CD14-positive monocyte (primary cell): ENCODE data around the gene PTTG2. TPM values are rescaled to one million over a fixed set of nuclear protein-coding genes. Genes with fewer than 3 reads are reported as not detected.

Source experiments
- DNase-seq, 3 donors: peaks; one replicate each; pipeline ENCODE4 v3.0.0-alpha.2; 2011 to 2022
- H2AFZ ChIP-seq: 2 replicates; pipeline ENCODE4 v1.6.0; 2012; ENCODE audit warnings: mild to moderate bottlenecking, low read depth, low read length, inconsistent platforms; ENCODE audit not compliant: insufficient read depth, poor library complexity, severe bottlenecking
- H3K27ac ChIP-seq, 2 donors: 1 replicate in 1 of 2; 2 replicates in 1 of 2; pipeline ENCODE4 v1.5.1; 2012 to 2013; ENCODE audit warnings: low read length in 2 of 2, control low read depth in 1 of 2, inconsistent platforms in 1 of 2, low read depth in 1 of 2, mild to moderate bottlenecking in 1 of 2
- H3K27me3 ChIP-seq, 2 donors: one replicate each; pipeline versions ENCODE4 v1.6.0 to v1.6.1; 2011 to 2013; ENCODE audit warnings: low read length in 2 of 2; ENCODE audit not compliant: control insufficient read depth in 2 of 2, insufficient read depth in 2 of 2
- H3K36me3 ChIP-seq, 2 donors: replicated peaks in 1 of 2; 1 replicate in 1 of 2; 2 replicates in 1 of 2; pipeline versions ENCODE4 v1.5.1 to v1.6.1; 2012 to 2013; ENCODE audit warnings: low read length in 2 of 2, control low read depth in 1 of 2, inconsistent platforms in 1 of 2, mild to moderate bottlenecking in 1 of 2; ENCODE audit not compliant: insufficient read depth in 2 of 2, control insufficient read depth in 1 of 2
- H3K4me1 ChIP-seq, 2 donors: 1 replicate in 1 of 2; 2 replicates in 1 of 2; pipeline versions ENCODE4 v1.5.1 to v1.6.1; 2012 to 2013; ENCODE audit warnings: low read length in 2 of 2, control low read depth in 1 of 2, inconsistent platforms in 1 of 2, mild to moderate bottlenecking in 1 of 2, moderate library complexity in 1 of 2; ENCODE audit not compliant: insufficient read depth in 2 of 2, control insufficient read depth in 1 of 2
- H3K4me2 ChIP-seq: replicated peaks from 2 replicates; pipeline ENCODE3; 2012; ENCODE audit warnings: low read length, moderate library complexity, mild to moderate bottlenecking; ENCODE audit not compliant: poor library complexity, severe bottlenecking; ENCODE audit errors: extremely low read depth
- H3K4me3 ChIP-seq, 3 experiments: fragments of 200-600 bp in 1 of 3; sonication (generic) in 1 of 3; replicated peaks in 1 of 3; 1 replicate in 2 of 3; 2 replicates in 1 of 3; pipeline ENCODE4 v1.5.1; 2011 to 2013; ENCODE audit warnings: low read length in 3 of 3, mild to moderate bottlenecking in 3 of 3, control low read depth in 2 of 3, low read depth in 2 of 3, inconsistent platforms in 1 of 3, moderate library complexity in 1 of 3
- H3K79me2 ChIP-seq: 2 replicates; pipeline ENCODE4 v1.6.0; 2012; ENCODE audit warnings: mild to moderate bottlenecking, control low read depth, inconsistent platforms, low read length, moderate library complexity; ENCODE audit not compliant: insufficient read depth
- H3K9ac ChIP-seq: 2 replicates; pipeline ENCODE4 v1.6.0; 2017; ENCODE audit warnings: low read length, mild to moderate bottlenecking; ENCODE audit not compliant: insufficient read depth, poor library complexity, severe bottlenecking
- H3K9me3 ChIP-seq, 2 donors: replicated peaks in 1 of 2; 1 replicate in 1 of 2; 2 replicates in 1 of 2; pipeline versions ENCODE4 v1.5.1 to v1.6.1; 2012 to 2013; ENCODE audit warnings: low read length in 2 of 2, control low read depth in 1 of 2; ENCODE audit not compliant: control insufficient read depth in 1 of 2, insufficient read depth in 1 of 2
- H4K20me1 ChIP-seq: 2 replicates; pipeline ENCODE4 v1.6.0; 2012; ENCODE audit warnings: mild to moderate bottlenecking, low read length, control low read depth, moderate library complexity; ENCODE audit not compliant: insufficient read depth
- H3K27ac Mint-ChIP-seq, 7 donors: one replicate each; pipeline ENCODE4 v1.8.0; 2020; ENCODE audit warnings: mild to moderate bottlenecking in 7 of 7, mixed read lengths in 7 of 7, moderate library complexity in 6 of 7, inconsistent platforms in 2 of 7
- H3K27me3 Mint-ChIP-seq, 3 donors: one replicate each; pipeline ENCODE4 v1.8.0; 2021 to 2022; ENCODE audit warnings: low read depth in 3 of 3, mild to moderate bottlenecking in 3 of 3, mixed read lengths in 3 of 3, moderate library complexity in 3 of 3, inconsistent platforms in 1 of 3
- H3K36me3 Mint-ChIP-seq, 2 donors: one replicate each; pipeline ENCODE4 v1.8.0; 2020; ENCODE audit warnings: mixed read lengths in 2 of 2, inconsistent platforms in 1 of 2, mild to moderate bottlenecking in 1 of 2
- H3K4me1 Mint-ChIP-seq: one replicate; pipeline ENCODE4 v1.8.0; 2020; ENCODE audit warnings: mild to moderate bottlenecking, mixed read lengths
- H3K4me3 Mint-ChIP-seq, 2 donors: one replicate each; pipeline ENCODE4 v1.8.0; 2020; ENCODE audit warnings: mild to moderate bottlenecking in 2 of 2, mixed read lengths in 2 of 2, moderate library complexity in 1 of 2
- H3K9me3 Mint-ChIP-seq, 7 donors: one replicate each; pipeline ENCODE4 v1.8.0; 2020 to 2022; ENCODE audit warnings: mixed read lengths in 7 of 7, mild to moderate bottlenecking in 6 of 7, moderate library complexity in 6 of 7, inconsistent platforms in 2 of 7
- WGBS: methylation state at CpG from one replicate; pipeline ENCODE4 v1.1.5; 2013; ENCODE audit warnings: missing lambda C conversion rate; ENCODE audit not compliant: insufficient coverage; 5-methylcytosine and 5-hydroxymethylcytosine counted together
- intact Hi-C, 2 donors: fragments of 100-400 bp; cut with micrococcal nuclease; formaldehyde crosslinking; loops; one replicate each; pipeline versions ENCODE4 v1.15.0 to v1.15.1; 2023
- polyA plus RNA-seq, 3 donors: library from polyadenylated mRNA; depleted of rRNA in 1 of 3; unstranded in 2 of 3; stranded (reverse) in 1 of 3; fragments of 300-500 nt in 2 of 3; fragments of >200 nt in 1 of 3; fragmentation: Illumina TruSeq in 2 of 3; gene quantifications; 1 replicate in 2 of 3; 2 replicates in 1 of 3; pipeline ENCODE4 v1.2.3, GENCODE V29; 2012 to 2021
- TF ChIP-seq, protein P1 (sequence below): fragments of 200-600 bp; IDR thresholded peaks from one replicate; pipeline ENCODE4 v1.8.0; 2022; ENCODE audit warnings: antibody characterized with exemption, mild to moderate bottlenecking

The PTTG2 gene
- polyA plus RNA-seq, 3 donors, result 2.0 TPM; not detected in 2

DNA sequence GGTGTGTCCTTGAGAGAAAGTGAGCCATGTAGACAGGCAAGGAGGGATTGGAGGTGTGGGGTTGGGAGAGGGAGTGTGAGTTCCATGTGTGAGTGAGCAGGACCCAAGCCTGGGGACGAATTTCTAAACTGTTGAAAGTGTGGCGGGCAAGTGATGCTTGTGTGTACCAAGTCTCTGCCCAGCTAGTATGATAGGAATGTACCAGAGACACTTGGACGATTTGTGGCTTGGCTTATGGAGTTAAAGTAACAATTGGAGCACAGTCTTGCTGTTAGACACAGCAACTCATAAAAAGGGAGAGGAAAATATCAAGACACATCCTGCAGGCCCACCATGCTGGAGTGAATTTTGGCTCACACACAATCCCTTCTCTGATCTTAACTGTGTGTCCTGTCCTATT, 8.5 kb downstream of the PTTG2 start:
- WGBS, result 88% methylated on average over 2 of the region's 3 CpGs
- H3K4me3 ChIP-seq, result no peak overlapping the region
- no peak overlapping the region for H3K4me2 ChIP-seq
- H3K9me3 Mint-ChIP-seq, result peaks cover 0 to 5% (median 2%) of the 10 kb centered on the region in 7 donors
- DNase-seq, result no peak
- H4K20me1 ChIP-seq, result peaks cover 54% of the 10 kb centered on the region
- intact Hi-C loops, result no loop called here
- H3K36me3 Mint-ChIP-seq, result peaks cover 8 to 30% of the 10 kb centered on the region in 2 donors
- H3K27me3 ChIP-seq, result no peaks in the 10 kb centered on the region
- H3K4me1 Mint-ChIP-seq, result peaks cover 17% of the 10 kb centered on the region
- H3K4me1 ChIP-seq, result peaks cover 6 to 12% of the 10 kb centered on the region in 2 donors
- no peak overlapping the region for H3K9ac ChIP-seq
- peaks cover 34% of the 10 kb centered on the region for H3K79me2 ChIP-seq
- H3K27me3 Mint-ChIP-seq, result peaks cover 0 to 3% (median 0%) of the 10 kb centered on the region in 3 donors
- H3K27ac ChIP-seq, result no peak overlapping the region
- peaks cover 0 to 9% of the 10 kb centered on the region in 2 donors for H3K36me3 ChIP-seq
- no peak overlapping the region for H3K4me3 Mint-ChIP-seq
- H2AFZ ChIP-seq, result no peak overlapping the region
- TF ChIP-seq, protein P1, sequence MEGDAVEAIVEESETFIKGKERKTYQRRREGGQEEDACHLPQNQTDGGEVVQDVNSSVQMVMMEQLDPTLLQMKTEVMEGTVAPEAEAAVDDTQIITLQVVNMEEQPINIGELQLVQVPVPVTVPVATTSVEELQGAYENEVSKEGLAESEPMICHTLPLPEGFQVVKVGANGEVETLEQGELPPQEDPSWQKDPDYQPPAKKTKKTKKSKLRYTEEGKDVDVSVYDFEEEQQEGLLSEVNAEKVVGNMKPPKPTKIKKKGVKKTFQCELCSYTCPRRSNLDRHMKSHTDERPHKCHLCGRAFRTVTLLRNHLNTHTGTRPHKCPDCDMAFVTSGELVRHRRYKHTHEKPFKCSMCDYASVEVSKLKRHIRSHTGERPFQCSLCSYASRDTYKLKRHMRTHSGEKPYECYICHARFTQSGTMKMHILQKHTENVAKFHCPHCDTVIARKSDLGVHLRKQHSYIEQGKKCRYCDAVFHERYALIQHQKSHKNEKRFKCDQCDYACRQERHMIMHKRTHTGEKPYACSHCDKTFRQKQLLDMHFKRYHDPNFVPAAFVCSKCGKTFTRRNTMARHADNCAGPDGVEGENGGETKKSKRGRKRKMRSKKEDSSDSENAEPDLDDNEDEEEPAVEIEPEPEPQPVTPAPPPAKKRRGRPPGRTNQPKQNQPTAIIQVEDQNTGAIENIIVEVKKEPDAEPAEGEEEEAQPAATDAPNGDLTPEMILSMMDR, result no peak
- no peak overlapping the region for H3K27ac Mint-ChIP-seq
- H3K9me3 ChIP-seq, result no peaks in the 10 kb centered on the region

DNA sequence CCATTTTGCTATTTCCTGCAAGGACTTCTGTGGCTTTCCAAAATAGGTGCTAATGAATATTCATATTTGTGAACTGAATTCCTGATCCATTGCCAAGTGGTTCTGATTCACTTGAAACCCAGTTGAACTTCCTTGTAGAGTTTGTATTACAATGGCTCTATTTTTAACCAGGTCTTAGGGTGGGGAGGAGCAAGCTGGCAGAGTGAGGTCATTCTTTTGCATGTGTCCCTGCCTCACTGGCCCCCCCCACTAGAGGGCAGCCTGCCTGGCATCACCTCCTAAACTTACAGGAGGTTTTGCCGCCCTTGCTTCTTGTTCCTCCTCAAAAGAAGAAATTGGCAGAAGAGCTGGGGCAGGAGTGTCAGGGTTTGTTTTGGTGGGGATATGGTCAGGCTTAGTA, 10.5 kb downstream of the PTTG2 start:
- Histone ChIP-seq H3K4me1 (peaks cover 6 to 12% of the 10 kb centered on the region in 2 donors), H3K36me3 (peaks cover 0 to 9% of the 10 kb centered on the region in 2 donors), H3K27me3 (no peaks in the 10 kb centered on the region), H4K20me1 (peaks cover 37% of the 10 kb centered on the region), H3K79me2 (peaks cover 37% of the 10 kb centered on the region), H3K27ac (peak overlapping the region in 1 of 2 donors; percentile 39), H3K4me2 (no peak overlapping the region), H3K9ac (no peak overlapping the region), H3K4me3 (no peak overlapping the region), H3K9me3 (no peaks in the 10 kb centered on the region), H2AFZ (no peak overlapping the region)
- Mint-ChIP-seq H3K27me3 (peaks cover 0 to 3% (median 0%) of the 10 kb centered on the region in 3 donors), H3K4me1 (peaks cover 19% of the 10 kb centered on the region), H3K4me3 (no peak overlapping the region), H3K36me3 (peaks cover 6 to 29% of the 10 kb centered on the region in 2 donors), H3K27ac (peak overlapping the region; percentile 56 to 89 (median 87)), H3K9me3 (peaks cover 0 to 5% (median 3%) of the 10 kb centered on the region in 7 donors)
- no CpG with 5 or more reads among the region's 1 CpG for WGBS
- TF ChIP-seq, protein P1, result peak; percentile 79
- intact Hi-C loops, result loop anchor here (5.0 to 10.0 kb wide), 2 partner anchors 52 to 64 kb away; no protein-coding TSS in a partner anchor
- DNase-seq, result peak; percentile 73 to 86 (median 85)
